K562 (cell line): ENCODE results near the gene MLH3. TPM values are rescaled to one million over a fixed set of nuclear protein-coding genes. Genes with fewer than 3 reads are reported as not detected.
A peak's percentile ranks its signal among the peaks of the same experiment; 100 is the strongest.

Source experiments
- BMI1 ChIP-seq: fragments of 150-350 bp; IDR thresholded peaks from 2 replicates; pipeline ENCODE4 v1.6.1; 2014; ENCODE audit warnings: low read length
- ERF ChIP-seq: fragments of 450-650 bp; formaldehyde crosslinking; IDR thresholded peaks from 2 replicates; pipeline ENCODE4 v1.4.0; 2020; ENCODE audit warnings: mild to moderate bottlenecking, mixed read lengths
- ETV1 ChIP-seq: fragments of 450-650 bp; conservative IDR thresholded peaks from 2 replicates; pipeline ENCODE4 v1.6.1; 2016; ENCODE audit warnings: missing genetic modification characterization, control low read depth, low read depth, missing compliant biosample characterization
- FOXP1 ChIP-seq: sonication (generic); formaldehyde crosslinking; IDR thresholded peaks from 2 replicates; pipeline ENCODE4 v1.8.0; 2022; ENCODE audit warnings: mild to moderate bottlenecking, missing genetic modification reagents
- GTF2A2 ChIP-seq: IDR thresholded peaks from 2 replicates; pipeline ENCODE4 v1.6.1; 2016; ENCODE audit warnings: mild to moderate bottlenecking, missing genetic modification characterization, missing compliant biosample characterization
- HDAC1 ChIP-seq, 2 experiments: fragments of 450-650 bp; IDR thresholded peaks; 2 replicates each; pipeline ENCODE4 v1.6.1; 2016 to 2017; ENCODE audit warnings: inconsistent platforms in 1 of 2, mild to moderate bottlenecking in 1 of 2, moderate library complexity in 1 of 2
- KDM5B ChIP-seq: fragments of 200-600 bp; sonication (generic); IDR thresholded peaks from 2 replicates; pipeline ENCODE4 v1.6.1; 2012; ENCODE audit warnings: low read depth, mild to moderate bottlenecking, moderate library complexity, low read length, control low read depth, inconsistent platforms; ENCODE audit not compliant: insufficient replicate concordance
- L3MBTL2 ChIP-seq: fragments of 450-650 bp; IDR thresholded peaks from 2 replicates; pipeline ENCODE4 v1.6.1; 2016; ENCODE audit warnings: mild to moderate bottlenecking, moderate library complexity
- MYC ChIP-seq, 2 experiments: fragments of 250-450 bp in 1 of 2; sonication (Bioruptor Pico) in 1 of 2; IDR thresholded peaks; 2 replicates each; pipeline versions ENCODE4 v1.5.1 to v1.6.1; 2012 to 2021; ENCODE audit warnings: low read depth in 2 of 2, borderline replicate concordance in 1 of 2, improper control_type of control experiment in 1 of 2, low read length in 1 of 2, mild to moderate bottlenecking in 1 of 2, moderate library complexity in 1 of 2
- NFIC ChIP-seq: fragments of 450-650 bp; IDR thresholded peaks from 2 replicates; pipeline ENCODE4 v1.6.1; 2017; ENCODE audit warnings: mild to moderate bottlenecking, inconsistent platforms
- PHF20 ChIP-seq: fragments of 450-650 bp; IDR thresholded peaks from 2 replicates; pipeline ENCODE4 v1.6.1; 2018; ENCODE audit not compliant: partially characterized antibody
- PKNOX1 ChIP-seq: fragments of 450-650 bp; IDR thresholded peaks from 2 replicates; pipeline ENCODE4 v1.6.1; 2016
- POLR2B ChIP-seq: fragments of 450-650 bp; IDR thresholded peaks from 2 replicates; pipeline ENCODE4 v1.6.1; 2018; ENCODE audit warnings: low read depth; ENCODE audit not compliant: partially characterized antibody
- RAD21 ChIP-seq, 2 experiments: fragments of 250-450 bp in 1 of 2; fragments of 450-650 bp in 1 of 2; sonication (Bioruptor Pico) in 1 of 2; formaldehyde crosslinking in 1 of 2; IDR thresholded peaks in 1 of 2; conservative IDR thresholded peaks in 1 of 2; 2 replicates each; pipeline versions ENCODE4 v1.4.0 to v1.8.0; 2020 to 2022; ENCODE audit warnings: mild to moderate bottlenecking in 2 of 2, moderate library complexity in 1 of 2
- SP2 ChIP-seq: IDR thresholded peaks from 2 replicates; pipeline ENCODE4 v1.6.1; 2011; ENCODE audit warnings: mild to moderate bottlenecking, low read depth, low read length, moderate library complexity; ENCODE audit not compliant: poor library complexity, severe bottlenecking; ENCODE audit errors: extremely low read depth
- SRSF7 ChIP-seq: fragments of 200-400 bp; formaldehyde crosslinking; optimal IDR thresholded peaks from 2 replicates; pipeline ENCODE3; 2017; ENCODE audit warnings: mild to moderate bottlenecking, low read depth, low read length
- SUPT5H ChIP-seq: fragments of 450-650 bp; IDR thresholded peaks from 2 replicates; pipeline ENCODE4 v1.6.1; 2016
- TAF1 ChIP-seq: IDR thresholded peaks from 2 replicates; pipeline ENCODE4 v1.6.1; 2011; ENCODE audit warnings: mild to moderate bottlenecking, low read length, moderate library complexity; ENCODE audit not compliant: insufficient read depth, control insufficient read depth, severe bottlenecking; ENCODE audit errors: extremely low read depth
- TGIF2 ChIP-seq: sonication (generic); formaldehyde crosslinking; IDR thresholded peaks from 2 replicates; pipeline ENCODE4 v1.8.1; 2022; ENCODE audit warnings: mild to moderate bottlenecking, missing genetic modification reagents, moderate library complexity
- USF1 ChIP-seq: sonication (generic); formaldehyde crosslinking; IDR thresholded peaks from 2 replicates; pipeline ENCODE4 v1.9.0; 2022; ENCODE audit warnings: mild to moderate bottlenecking, missing genetic modification reagents
- ZFPM2 ChIP-seq: fragments of 250-450 bp; sonication (Bioruptor Pico); IDR thresholded peaks from 2 replicates; pipeline ENCODE4 v1.5.1; 2022; ENCODE audit warnings: mild to moderate bottlenecking
- ZFX ChIP-seq: sonication (generic); formaldehyde crosslinking; IDR thresholded peaks from 2 replicates; pipeline ENCODE4 v1.8.0; 2022; ENCODE audit warnings: mild to moderate bottlenecking, missing genetic modification reagents, moderate library complexity
- ZNF184 ChIP-seq: sonication (generic); formaldehyde crosslinking; IDR thresholded peaks from 2 replicates; pipeline ENCODE4 v1.5.0; 2020; ENCODE audit warnings: missing genetic modification reagents
- ZNF280B ChIP-seq: fragments of 250-450 bp; sonication (Bioruptor Pico); IDR thresholded peaks from 2 replicates; pipeline ENCODE4 v1.5.1; 2021; ENCODE audit warnings: mild to moderate bottlenecking
- polyA plus RNA-seq, 8 experiments: library from polyadenylated mRNA; depleted of rRNA in 4 of 8; stranded (reverse) in 5 of 8; unstranded in 3 of 8; fragments of >200 nt; fragmentation: Nextera tagmentation in 2 of 8; fragmentation: Illumina TruSeq in 1 of 8; extraction: Ambion mirVana in 2 of 8; extraction: Trizol in 1 of 8; gene quantifications; 2 replicates each; pipeline versions ENCODE4 v1.2.1 to v1.2.3, GENCODE V29; 2011 to 2014; ENCODE audit warnings: inconsistent platforms in 1 of 8, missing spikeins in 1 of 8
- total RNA-seq, 7 experiments: library from RNA; depleted of rRNA in 6 of 7; stranded (reverse); fragments of >200 nt in 6 of 7; fragmentation: Illumina TruSeq in 2 of 7; extraction: Trizol in 2 of 7; gene quantifications; 2 replicates each; pipeline versions ENCODE4 v1.2.1 to v1.2.3, GENCODE V29; 2011 to 2021; ENCODE audit warnings: low replicate concordance in 1 of 7

The MLH3 gene
- total and polyA plus RNA-seq, 9 of the 15 experiments (the other 6 are each of a cell fraction or from before 2014, with no cell fraction given) = 5.9 to 15.3 (median 10.7) TPM

- TF ChIP-seq ZNF280B (CRISPR knock-in tag) = no peak
- TF ChIP-seq TAF1 = peak; percentile 48
- TF ChIP-seq GTF2A2 = no peak
- peak in 1 of 2 experiments; percentile 41; a peak in 2 of 4 replicates for TF ChIP-seq HDAC1 (IDR thresholded peaks at IDR 0.05)
- TF ChIP-seq L3MBTL2 = peak; percentile 39; the same call in 1 of the 2 replicates
- TF ChIP-seq ETV1 (tag) = peak; percentile 79
- TF ChIP-seq BMI1 = peak; percentile 83
- TF ChIP-seq RAD21 (CRISPR knock-in tag; conservative IDR thresholded peaks at IDR 0.05 in 1 of 2, IDR thresholded peaks at IDR 0.05 in 1 of 2) = no peak
- peak; percentile 63 for TF ChIP-seq KDM5B
- peak; percentile 85 for TF ChIP-seq PHF20
- peak; percentile 60; the same call in 1 of the 2 replicates for TF ChIP-seq MYC (IDR thresholded peaks at IDR 0.05; ENCODE audit: low read depth, low read length)
- no peak for TF ChIP-seq MYC (CRISPR knock-in tag; IDR thresholded peaks at IDR 0.05; ENCODE audit: borderline replicate concordance, low read depth)
- no peak for TF ChIP-seq SRSF7
- no peak for TF ChIP-seq TGIF2 (CRISPR knock-in tag)
- peak; percentile 53 for TF ChIP-seq POLR2B
- TF ChIP-seq SUPT5H = peak; percentile 61
- no peak for TF ChIP-seq ZNF184
- TF ChIP-seq NFIC = no peak
- TF ChIP-seq PKNOX1 = peak; percentile 97
- TF ChIP-seq SP2 = peak; percentile 49
- peak; percentile 68 for TF ChIP-seq ZFX
- TF ChIP-seq FOXP1 = 0 out of 2 replicates have a peak, but pooled peaks have one; percentile 24
- peak; percentile 73 for TF ChIP-seq USF1 (CRISPR knock-in tag)
- no peak for TF ChIP-seq ERF (CRISPR knock-in tag)
- TF ChIP-seq ZFPM2 = no peak
Measured at GRCh38 chr14:75002392-75003249, 48.6 kb downstream of the MLH3 start, which contains the start of gene EIF2B2 (continued).
